Liver (tissue), 3 donors: ENCODE data around the gene GRB14.

Source experiments
- HNF4G ChIP-seq: IDR thresholded peaks from 2 replicates; pipeline ENCODE4 v1.6.1; 2016; ENCODE audit warnings: antibody characterized with exemption
- JUND ChIP-seq, 2 donors: IDR thresholded peaks; 2 replicates each; pipeline ENCODE4 v1.6.1; 2016; ENCODE audit warnings: antibody characterized with exemption in 2 of 2
- NR2F2 ChIP-seq: IDR thresholded peaks from 2 replicates; pipeline ENCODE4 v1.6.1; 2016; ENCODE audit warnings: antibody characterized with exemption
- RAD21 ChIP-seq, 2 donors: IDR thresholded peaks; 2 replicates each; pipeline ENCODE4 v1.6.1; 2016; ENCODE audit warnings: antibody characterized with exemption in 2 of 2, mild to moderate bottlenecking in 2 of 2
- RXRA ChIP-seq, 2 donors: IDR thresholded peaks; 2 replicates each; pipeline ENCODE4 v1.6.1; 2017 to 2018; ENCODE audit warnings: antibody characterized with exemption in 2 of 2, mild to moderate bottlenecking in 1 of 2
- SP1 ChIP-seq: IDR thresholded peaks from 2 replicates; pipeline ENCODE4 v1.6.1; 2018; ENCODE audit warnings: antibody characterized with exemption, mild to moderate bottlenecking
- TF ChIP-seq, protein P1 (sequence below): IDR thresholded peaks from 2 replicates; pipeline ENCODE4 v1.6.1; 2016; ENCODE audit warnings: antibody characterized with exemption
- TF ChIP-seq, protein P2 (sequence below): fragments of 150-350 bp; IDR thresholded peaks from 2 replicates; pipeline ENCODE4 v1.5.1; 2017; ENCODE audit warnings: improper control_type of control experiment, low read depth, low read length; ENCODE audit not compliant: missing input control
- TF ChIP-seq, protein P3 (sequence below): IDR thresholded peaks from 2 replicates; pipeline ENCODE4 v1.6.1; 2016; ENCODE audit warnings: antibody characterized with exemption
- TF ChIP-seq, protein P4 (sequence below): IDR thresholded peaks from 2 replicates; pipeline ENCODE4 v1.6.1; 2016; ENCODE audit warnings: antibody characterized with exemption, mild to moderate bottlenecking
- TF ChIP-seq, protein P5 (sequence below): IDR thresholded peaks from 2 replicates; pipeline ENCODE4 v1.6.1; 2016; ENCODE audit warnings: antibody characterized with exemption
- donor health status: healthy.
- donor health status: healthy.

DNA sequence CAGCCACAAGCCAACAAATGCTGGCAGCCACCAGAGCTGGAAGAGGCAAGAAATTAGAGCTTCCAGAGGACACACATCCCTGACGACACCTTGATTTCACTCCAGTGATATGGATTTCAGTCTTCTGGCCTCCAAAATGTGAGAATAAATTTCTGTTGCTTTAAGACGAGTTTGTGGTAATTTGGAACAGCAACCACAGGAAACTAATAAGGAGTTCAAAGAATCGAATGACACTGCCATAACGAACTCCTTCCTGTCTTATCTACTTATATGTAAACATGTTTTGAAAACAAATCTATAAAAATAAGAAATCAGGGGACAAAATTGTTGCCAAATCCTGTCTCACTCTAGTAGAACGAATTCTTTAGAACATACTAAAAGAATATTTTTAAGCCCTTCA is 75.8 kb downstream of the GRB14 start:
- TF ChIP-seq, protein P1, sequence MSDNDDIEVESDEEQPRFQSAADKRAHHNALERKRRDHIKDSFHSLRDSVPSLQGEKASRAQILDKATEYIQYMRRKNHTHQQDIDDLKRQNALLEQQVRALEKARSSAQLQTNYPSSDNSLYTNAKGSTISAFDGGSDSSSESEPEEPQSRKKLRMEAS: no peak
- TF ChIP-seq, protein P2, sequence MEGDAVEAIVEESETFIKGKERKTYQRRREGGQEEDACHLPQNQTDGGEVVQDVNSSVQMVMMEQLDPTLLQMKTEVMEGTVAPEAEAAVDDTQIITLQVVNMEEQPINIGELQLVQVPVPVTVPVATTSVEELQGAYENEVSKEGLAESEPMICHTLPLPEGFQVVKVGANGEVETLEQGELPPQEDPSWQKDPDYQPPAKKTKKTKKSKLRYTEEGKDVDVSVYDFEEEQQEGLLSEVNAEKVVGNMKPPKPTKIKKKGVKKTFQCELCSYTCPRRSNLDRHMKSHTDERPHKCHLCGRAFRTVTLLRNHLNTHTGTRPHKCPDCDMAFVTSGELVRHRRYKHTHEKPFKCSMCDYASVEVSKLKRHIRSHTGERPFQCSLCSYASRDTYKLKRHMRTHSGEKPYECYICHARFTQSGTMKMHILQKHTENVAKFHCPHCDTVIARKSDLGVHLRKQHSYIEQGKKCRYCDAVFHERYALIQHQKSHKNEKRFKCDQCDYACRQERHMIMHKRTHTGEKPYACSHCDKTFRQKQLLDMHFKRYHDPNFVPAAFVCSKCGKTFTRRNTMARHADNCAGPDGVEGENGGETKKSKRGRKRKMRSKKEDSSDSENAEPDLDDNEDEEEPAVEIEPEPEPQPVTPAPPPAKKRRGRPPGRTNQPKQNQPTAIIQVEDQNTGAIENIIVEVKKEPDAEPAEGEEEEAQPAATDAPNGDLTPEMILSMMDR: no peak
- no peak for TF ChIP-seq RXRA (IDR thresholded peaks at IDR 0.05)
- TF ChIP-seq RAD21 (IDR thresholded peaks at IDR 0.05): no peak
- TF ChIP-seq, protein P3, sequence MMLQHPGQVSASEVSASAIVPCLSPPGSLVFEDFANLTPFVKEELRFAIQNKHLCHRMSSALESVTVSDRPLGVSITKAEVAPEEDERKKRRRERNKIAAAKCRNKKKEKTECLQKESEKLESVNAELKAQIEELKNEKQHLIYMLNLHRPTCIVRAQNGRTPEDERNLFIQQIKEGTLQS: no peak
- TF ChIP-seq HNF4G: no peak
- TF ChIP-seq, protein P4, sequence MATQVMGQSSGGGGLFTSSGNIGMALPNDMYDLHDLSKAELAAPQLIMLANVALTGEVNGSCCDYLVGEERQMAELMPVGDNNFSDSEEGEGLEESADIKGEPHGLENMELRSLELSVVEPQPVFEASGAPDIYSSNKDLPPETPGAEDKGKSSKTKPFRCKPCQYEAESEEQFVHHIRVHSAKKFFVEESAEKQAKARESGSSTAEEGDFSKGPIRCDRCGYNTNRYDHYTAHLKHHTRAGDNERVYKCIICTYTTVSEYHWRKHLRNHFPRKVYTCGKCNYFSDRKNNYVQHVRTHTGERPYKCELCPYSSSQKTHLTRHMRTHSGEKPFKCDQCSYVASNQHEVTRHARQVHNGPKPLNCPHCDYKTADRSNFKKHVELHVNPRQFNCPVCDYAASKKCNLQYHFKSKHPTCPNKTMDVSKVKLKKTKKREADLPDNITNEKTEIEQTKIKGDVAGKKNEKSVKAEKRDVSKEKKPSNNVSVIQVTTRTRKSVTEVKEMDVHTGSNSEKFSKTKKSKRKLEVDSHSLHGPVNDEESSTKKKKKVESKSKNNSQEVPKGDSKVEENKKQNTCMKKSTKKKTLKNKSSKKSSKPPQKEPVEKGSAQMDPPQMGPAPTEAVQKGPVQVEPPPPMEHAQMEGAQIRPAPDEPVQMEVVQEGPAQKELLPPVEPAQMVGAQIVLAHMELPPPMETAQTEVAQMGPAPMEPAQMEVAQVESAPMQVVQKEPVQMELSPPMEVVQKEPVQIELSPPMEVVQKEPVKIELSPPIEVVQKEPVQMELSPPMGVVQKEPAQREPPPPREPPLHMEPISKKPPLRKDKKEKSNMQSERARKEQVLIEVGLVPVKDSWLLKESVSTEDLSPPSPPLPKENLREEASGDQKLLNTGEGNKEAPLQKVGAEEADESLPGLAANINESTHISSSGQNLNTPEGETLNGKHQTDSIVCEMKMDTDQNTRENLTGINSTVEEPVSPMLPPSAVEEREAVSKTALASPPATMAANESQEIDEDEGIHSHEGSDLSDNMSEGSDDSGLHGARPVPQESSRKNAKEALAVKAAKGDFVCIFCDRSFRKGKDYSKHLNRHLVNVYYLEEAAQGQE: no peak
- no peak for TF ChIP-seq SP1
- no peak for TF ChIP-seq NR2F2
- TF ChIP-seq, protein P5, sequence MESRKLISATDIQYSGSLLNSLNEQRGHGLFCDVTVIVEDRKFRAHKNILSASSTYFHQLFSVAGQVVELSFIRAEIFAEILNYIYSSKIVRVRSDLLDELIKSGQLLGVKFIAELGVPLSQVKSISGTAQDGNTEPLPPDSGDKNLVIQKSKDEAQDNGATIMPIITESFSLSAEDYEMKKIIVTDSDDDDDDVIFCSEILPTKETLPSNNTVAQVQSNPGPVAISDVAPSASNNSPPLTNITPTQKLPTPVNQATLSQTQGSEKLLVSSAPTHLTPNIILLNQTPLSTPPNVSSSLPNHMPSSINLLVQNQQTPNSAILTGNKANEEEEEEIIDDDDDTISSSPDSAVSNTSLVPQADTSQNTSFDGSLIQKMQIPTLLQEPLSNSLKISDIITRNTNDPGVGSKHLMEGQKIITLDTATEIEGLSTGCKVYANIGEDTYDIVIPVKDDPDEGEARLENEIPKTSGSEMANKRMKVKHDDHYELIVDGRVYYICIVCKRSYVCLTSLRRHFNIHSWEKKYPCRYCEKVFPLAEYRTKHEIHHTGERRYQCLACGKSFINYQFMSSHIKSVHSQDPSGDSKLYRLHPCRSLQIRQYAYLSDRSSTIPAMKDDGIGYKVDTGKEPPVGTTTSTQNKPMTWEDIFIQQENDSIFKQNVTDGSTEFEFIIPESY: no peak
- no peak for TF ChIP-seq JUND (IDR thresholded peaks at IDR 0.05)
